GM12878 (cell line): ENCODE results near the gene TRAM1L1. TPM values are rescaled to one million over a fixed set of nuclear protein-coding genes. Genes with fewer than 3 reads are reported as not detected.

Experiments used
- ATAC-seq: fragments of 200-7000 bp; cut with Tn5 transposase; 3 replicates; pipeline ENCODE4 v1.9.1; 2020; ENCODE audit warnings: mild to moderate bottlenecking, moderate library complexity
- BruUV-seq: library from RNA; stranded (reverse); fragments of 400-500 nt; replicated peaks from 2 replicates; lab custom pipeline; 2021; lab: Mats Ljungman, UMichigan
- CTCF ChIA-PET: fragments of 300-600 bp; sonication (Branson Sonifier 250); formaldehyde crosslinking; extraction: SDS; loops from one replicate; lab custom pipeline; 2021; ENCODE audit warnings: inconsistent platforms; lab: Yijun Ruan, JAX
- POLR2A ChIA-PET: fragments of 350-600 bp; formaldehyde crosslinking; extraction: SDS; loops from one replicate; lab custom pipeline; 2021; ENCODE audit warnings: inconsistent platforms; lab: Charles Lee
- RAD21 ChIA-PET: fragments of 300-600 bp; sonication (Branson Sonifier 250); formaldehyde crosslinking; loops from one replicate; lab custom pipeline; 2023; ENCODE audit warnings: antibody characterized with exemption; ENCODE audit not compliant: unreplicated experiment; lab: Charles Lee
- SMC1A ChIA-PET: fragments of 300-600 bp; sonication (Branson Sonifier 250); formaldehyde crosslinking; loops from one replicate; lab custom pipeline; 2023; ENCODE audit not compliant: unreplicated experiment, uncharacterized antibody; lab: Charles Lee
- DNase-seq: peaks from one replicate; pipeline ENCODE4 v3.0.0-alpha.2; 2011; ENCODE audit warnings: low read depth, low spot score
- FAIRE-seq: peaks from 3 replicates; lab custom pipeline; 2011; peaks lifted over from hg19 to GRCh38; lab: Jason Lieb, UNC
- H2AFZ ChIP-seq: 2 replicates; pipeline ENCODE4 v1.6.0; 2011; ENCODE audit warnings: low read depth, low read length, control low read depth; ENCODE audit not compliant: control insufficient read depth
- H3K27ac ChIP-seq: 2 replicates; pipeline ENCODE4 v1.5.1; 2011; ENCODE audit warnings: control low read depth; ENCODE audit not compliant: control insufficient read depth, insufficient read depth
- H3K27me3 ChIP-seq, 2 experiments: replicated peaks in 1 of 2; 2 replicates each; pipeline versions ENCODE4 v1.6.0 to v1.6.1; 2011; ENCODE audit warnings: low read length in 1 of 2; ENCODE audit not compliant: control insufficient read depth in 2 of 2, insufficient read depth in 2 of 2
- H3K36me3 ChIP-seq, 2 experiments: 2 replicates each; pipeline ENCODE4 v1.5.1; 2011; ENCODE audit warnings: low read length in 1 of 2; ENCODE audit not compliant: control insufficient read depth in 2 of 2, insufficient read depth in 2 of 2
- H3K4me1 ChIP-seq: 2 replicates; pipeline ENCODE4 v1.6.1; 2011; ENCODE audit warnings: mild to moderate bottlenecking, low read length, moderate library complexity, mixed read lengths; ENCODE audit not compliant: control insufficient read depth, insufficient read depth
- H3K4me2 ChIP-seq: 2 replicates; pipeline ENCODE4 v1.6.0; 2011; ENCODE audit warnings: control low read depth; ENCODE audit not compliant: control insufficient read depth, insufficient read depth
- H3K4me3 ChIP-seq: fragments of 200-600 bp; sonication (generic); 2 replicates; pipeline ENCODE4 v1.5.1; 2016
- H3K79me2 ChIP-seq: 2 replicates; pipeline ENCODE4 v1.6.0; 2011; ENCODE audit warnings: low read length; ENCODE audit not compliant: control insufficient read depth, insufficient read depth
- H3K9ac ChIP-seq: 2 replicates; pipeline ENCODE4 v1.8.0; 2011; ENCODE audit warnings: low read length, control low read depth, mixed read lengths; ENCODE audit not compliant: control insufficient read depth, insufficient read depth
- H3K9me3 ChIP-seq: replicated peaks from 3 replicates; pipeline ENCODE4 v1.5.1; 2011; ENCODE audit warnings: mild to moderate bottlenecking, low read length; ENCODE audit not compliant: control insufficient read depth, insufficient read depth
- H4K20me1 ChIP-seq: 2 replicates; pipeline ENCODE4 v1.6.0; 2011; ENCODE audit not compliant: control insufficient read depth, insufficient read depth
- CHD2 ChIP-seq: IDR thresholded peaks from 2 replicates; pipeline ENCODE4 v1.6.1; 2011; ENCODE audit warnings: low read depth, low read length, improper control_type of control experiment, borderline replicate concordance
- ESRRA ChIP-seq: IDR thresholded peaks from 2 replicates; pipeline ENCODE4 v1.6.1; 2012; ENCODE audit warnings: mild to moderate bottlenecking, low read length, improper control_type of control experiment
- ETV6 ChIP-seq, 2 experiments: fragments of 450-650 bp in 1 of 2; IDR thresholded peaks in 1 of 2; conservative IDR thresholded peaks in 1 of 2; 2 replicates each; pipeline ENCODE4 v1.6.1; 2014; ENCODE audit warnings: antibody characterized with exemption in 1 of 2, borderline replicate concordance in 1 of 2, low read depth in 1 of 2, mild to moderate bottlenecking in 1 of 2, moderate library complexity in 1 of 2
- HCFC1 ChIP-seq: fragments of 150-350 bp; IDR thresholded peaks from 2 replicates; pipeline ENCODE4 v1.6.1; 2014; ENCODE audit warnings: low read length
- JUND ChIP-seq: IDR thresholded peaks from 2 replicates; pipeline ENCODE4 v1.6.1; 2012; ENCODE audit warnings: low read depth, mild to moderate bottlenecking, low read length, improper control_type of control experiment, moderate library complexity
- KDM1A ChIP-seq: fragments of 200-600 bp; sonication (generic); IDR thresholded peaks from 2 replicates; pipeline ENCODE4 v1.6.1; 2016; ENCODE audit warnings: borderline replicate concordance
- MEF2A ChIP-seq: IDR thresholded peaks from 2 replicates; pipeline ENCODE4 v1.6.1; 2011; ENCODE audit warnings: low read depth, mild to moderate bottlenecking, low read length, moderate library complexity; ENCODE audit not compliant: insufficient read depth
- NFYB ChIP-seq: IDR thresholded peaks from 2 replicates; pipeline ENCODE4 v1.6.1; 2011; ENCODE audit warnings: low read depth, mild to moderate bottlenecking, low read length, improper control_type of control experiment, moderate library complexity; ENCODE audit not compliant: insufficient read depth
- POLR2A ChIP-seq: IDR thresholded peaks from 2 replicates; pipeline ENCODE4 v1.6.1; 2011; ENCODE audit warnings: low read depth, mild to moderate bottlenecking, low read length
- RAD51 ChIP-seq: fragments of 450-650 bp; IDR thresholded peaks from 2 replicates; pipeline ENCODE4 v1.6.1; 2016; ENCODE audit warnings: moderate library complexity, mild to moderate bottlenecking, inconsistent platforms
- RB1 ChIP-seq: fragments of 450-650 bp; formaldehyde crosslinking; IDR thresholded peaks from 2 replicates; pipeline ENCODE4 v1.6.1; 2017; ENCODE audit warnings: mild to moderate bottlenecking, borderline replicate concordance
- TCF12 ChIP-seq: IDR thresholded peaks from 2 replicates; pipeline ENCODE4 v1.6.1; 2011; ENCODE audit warnings: low read depth, mild to moderate bottlenecking, low read length
- ZNF622 ChIP-seq: fragments of 450-650 bp; IDR thresholded peaks from 2 replicates; pipeline ENCODE4 v1.6.1; 2017; ENCODE audit warnings: mild to moderate bottlenecking, inconsistent platforms
- WGBS: methylation state at CpG from one replicate; pipeline ENCODE4 v1.1.6; 2016; ENCODE audit warnings: low lambda C conversion rate; ENCODE audit not compliant: insufficient replicate concordance, insufficient coverage; ENCODE audit errors: missing lambda C conversion rate; 5-methylcytosine and 5-hydroxymethylcytosine counted together
- in situ Hi-C: fragments of 300-500 bp; cut with MboI; formaldehyde crosslinking; loops from 9 replicates; pipeline ENCODE4 v1.14.3; 2018; ENCODE audit warnings: mixed read lengths
- intact Hi-C: fragments of 100-400 bp; cut with micrococcal nuclease; formaldehyde crosslinking; loops from one replicate; pipeline ENCODE4 v1.14.2; 2022; ENCODE audit not compliant: unreplicated experiment
- polyA plus RNA-seq, 11 experiments: library from polyadenylated mRNA; depleted of rRNA in 4 of 11; unstranded in 6 of 11; stranded (reverse) in 5 of 11; fragments of >200 nt; fragmentation: Nextera tagmentation in 4 of 11; fragmentation: Illumina TruSeq in 1 of 11; extraction: Ambion mirVana in 4 of 11; extraction: Trizol in 1 of 11; gene quantifications; 1 replicate in 1 of 11; 2 replicates in 10 of 11; pipeline versions ENCODE4 v1.2.1 to v1.2.3, GENCODE V29; 2011 to 2016; ENCODE audit warnings: inconsistent platforms in 2 of 11, missing spikeins in 2 of 11, low read depth in 1 of 11
- total RNA-seq, 4 experiments: library from RNA; depleted of rRNA in 3 of 4; stranded (reverse); fragments of >200 nt in 3 of 4; fragmentation: Illumina TruSeq in 1 of 4; extraction: Trizol in 1 of 4; gene quantifications; 2 replicates each; pipeline versions ENCODE4 v1.2.1 to v1.2.3, GENCODE V29; 2013 to 2021

The TRAM1L1 gene
- total and polyA plus RNA-seq, 10 of the 15 experiments (the other 5 are each of a cell fraction or from before 2014, with no cell fraction given), result not detected

- SMC1A ChIA-PET, result interaction anchor here (1.0 kb wide), 1 partner anchor 11 kb away, joined by 4 read pairs; no protein-coding TSS in a partner anchor
- Histone ChIP-seq H3K4me2 (no peak overlapping the region), H3K27ac (no peak overlapping the region)
- no peak for ATAC-seq
- TF ChIP-seq ETV6 (conservative IDR thresholded peaks at IDR 0.05 in 1 of 2, IDR thresholded peaks at IDR 0.05 in 1 of 2; ENCODE audit: borderline replicate concordance in 1 of 2, low read depth in 1 of 2), result no peak
- TF ChIP-seq MEF2A, result no peak
- no peak for TF ChIP-seq KDM1A
- no peak for TF ChIP-seq RAD51
- TF ChIP-seq NFYB, result no peak
- no peak for TF ChIP-seq JUND
- no peak for TF ChIP-seq ESRRA
- TF ChIP-seq HCFC1, result no peak
- no peak for TF ChIP-seq RB1
- no peak for TF ChIP-seq CHD2
- no peak for TF ChIP-seq ZNF622
- no peak for TF ChIP-seq TCF12
- no peak for TF ChIP-seq POLR2A
- TF ChIP-seq, all 136 proteins: peak for 0
- Histone ChIP-seq H3K9me3 (no peaks in the 10 kb centered on the region), H3K79me2 (no peaks in the 10 kb centered on the region), H3K36me3 (no peaks in the 10 kb centered on the region), H3K9ac (no peak overlapping the region), H3K4me3 (no peak overlapping the region), H4K20me1 (no peaks in the 10 kb centered on the region), H3K27me3 (no peaks in the 10 kb centered on the region), H3K4me1 (no peaks in the 10 kb centered on the region), H2AFZ (no peak overlapping the region)
- FAIRE-seq (no peak), DNase-seq (no peak)
- ChIA-PET CTCF (no interaction called here), RAD21 (no interaction called here), POLR2A (no interaction called here)
- 24% methylated on average over 5 of the region's 5 CpGs for WGBS
- in situ Hi-C loops (no loop called here), intact Hi-C loops (no loop called here)
- BruUV-seq, result no TSS peak
Measured at GRCh38 chr4:117096462-117096861, 11.1 kb upstream of the TRAM1L1 start.
